Ovary (tissue), 9 donors: ENCODE measurements around the gene STIM1. TPM values are rescaled to one million over a fixed set of nuclear protein-coding genes. Genes with fewer than 3 reads are reported as not detected.
A peak's percentile ranks its signal among the peaks of the same experiment; 100 is the strongest.

Experiments used
- DNase-seq, 5 donors: peaks; one replicate each; pipeline ENCODE4 v3.0.0-alpha.2; 2019 to 2020
- H3K27ac ChIP-seq, 2 donors: fragments of 200-600 bp; one replicate each; pipeline versions ENCODE4 v1.5.1 to v1.8.0; 2019 to 2022
- H3K27me3 ChIP-seq: fragments of 200-600 bp; one replicate; pipeline ENCODE4 v1.8.0; 2022
- H3K36me3 ChIP-seq: fragments of 200-600 bp; sonication (generic); one replicate; pipeline ENCODE4 v1.5.1; 2019
- H3K4me1 ChIP-seq: one replicate; pipeline ENCODE4 v1.8.1; 2013; ENCODE audit warnings: mild to moderate bottlenecking, moderate library complexity; ENCODE audit not compliant: insufficient read depth
- H3K4me3 ChIP-seq: fragments of 200-600 bp; sonication (generic); one replicate; pipeline ENCODE4 v1.5.1; 2017
- H3K9me3 ChIP-seq, 2 donors: fragments of 200-600 bp in 1 of 2; sonication (generic) in 1 of 2; one replicate each; pipeline versions ENCODE4 v1.5.1 to v1.8.1; 2013 to 2019; ENCODE audit warnings: mild to moderate bottlenecking in 1 of 2, moderate library complexity in 1 of 2
- EP300 ChIP-seq: sonication (generic); formaldehyde crosslinking; IDR thresholded peaks from one replicate; pipeline ENCODE4 v1.6.1; 2017; ENCODE audit warnings: antibody characterized with exemption
- POLR2A ChIP-seq: fragments of 450-650 bp; IDR thresholded peaks from one replicate; pipeline ENCODE4 v1.6.1; 2017; ENCODE audit warnings: antibody characterized with exemption, mild to moderate bottlenecking, moderate library complexity
- WGBS, 3 donors: extraction: QIAGEN DNeasy Blood & Tissue Kit in 1 of 3; methylation state at CpG; one replicate each; pipeline versions ENCODE4 v1.1.5 to v1.1.7; 2013 to 2017; 5-methylcytosine and 5-hydroxymethylcytosine counted together
- intact Hi-C, 4 donors: fragments of 100-400 bp; cut with DNase I; formaldehyde crosslinking; loops; one replicate each; pipeline versions ENCODE4 v1.11.0 to v1.15.1; 2022 to 2023
- polyA plus RNA-seq, 2 donors: library from polyadenylated mRNA; stranded (reverse); fragments of 200-250 nt in 1 of 2; fragments of 350-450 nt in 1 of 2; fragmentation: Illumina TruSeq in 1 of 2; extraction: RNeasy Lipid Tissue Mini Kit (QIAGEN cat#74804) in 1 of 2; gene quantifications; one replicate each; pipeline ENCODE4 v1.2.3, GENCODE V29; 2013 to 2014
- total RNA-seq, 7 donors: library from RNA; depleted of rRNA in 2 of 7; stranded (reverse); fragments of >200 nt in 2 of 7; fragmentation: NEBNext Ultra II Directional in 3 of 7; extraction: Animal tissue kit (Norgen Biotek cat#: 25700) in 3 of 7; gene quantifications; one replicate each; pipeline versions ENCODE4 v1.1.0 to v1.2.4, GENCODE V29; 2016 to 2023
- TF ChIP-seq, protein P1 (sequence below), 3 donors: fragments of 450-650 bp in 2 of 3; fragments of 200-600 bp in 1 of 3; IDR thresholded peaks; one replicate each; pipeline versions ENCODE4 v1.5.1 to v1.8.0; 2016 to 2022; ENCODE audit warnings: antibody characterized with exemption in 3 of 3, mild to moderate bottlenecking in 1 of 3
- donor health status: DM: no; HTN: no; CAD: no; lungs with moderate emphysema.
- donor health status: DM: no; HTN: no; CAD: no.
- donor health status: Bipolar disorder and iron deficiency.
- donor health status: DM: yes; HTN: yes; CAD: no.
- donor health status: DM: no; HTN: no; CAD: no.
- donor health status: DM: yes; HTN: yes; CAD: no.

The STIM1 gene
- total and polyA plus RNA-seq, 9 donors = 26.1 to 75.2 (median 58.7) TPM

DNA sequence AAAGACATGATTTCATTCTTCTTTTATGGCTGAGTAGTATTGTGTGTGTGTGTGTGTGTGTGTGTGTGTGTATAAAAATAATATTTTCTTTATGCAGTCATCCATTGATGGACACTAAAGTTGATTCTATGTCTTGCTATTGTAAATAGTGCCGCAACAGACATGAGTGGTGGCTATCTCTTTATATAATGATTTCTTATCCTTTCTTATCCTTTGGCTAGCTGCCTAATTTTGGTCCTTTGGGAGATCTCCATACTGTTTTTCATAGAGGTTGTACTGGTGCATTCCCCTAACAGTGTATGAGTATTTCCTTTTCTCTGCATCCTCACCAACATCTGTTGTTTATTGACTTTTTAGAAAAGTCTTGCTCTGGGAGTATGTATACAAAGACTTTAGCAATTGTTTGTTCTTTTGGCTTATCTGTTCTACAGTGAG lies 107.0 kb downstream of the STIM1 start:
- no peak for TF ChIP-seq POLR2A
- WGBS, 3 donors = 31 to 72% (median 60%) methylated on average over 1 of the region's 1 CpG
- no peak for DNase-seq
- Histone ChIP-seq H3K4me3 (no peak overlapping the region), H3K27ac (no peak overlapping the region), H3K36me3 (no peaks in the 10 kb centered on the region), H3K9me3 (no peaks in the 10 kb centered on the region), H3K4me1 (peaks cover 9% of the 10 kb centered on the region), H3K27me3 (no peaks in the 10 kb centered on the region)
- intact Hi-C loops = no loop called here

DNA sequence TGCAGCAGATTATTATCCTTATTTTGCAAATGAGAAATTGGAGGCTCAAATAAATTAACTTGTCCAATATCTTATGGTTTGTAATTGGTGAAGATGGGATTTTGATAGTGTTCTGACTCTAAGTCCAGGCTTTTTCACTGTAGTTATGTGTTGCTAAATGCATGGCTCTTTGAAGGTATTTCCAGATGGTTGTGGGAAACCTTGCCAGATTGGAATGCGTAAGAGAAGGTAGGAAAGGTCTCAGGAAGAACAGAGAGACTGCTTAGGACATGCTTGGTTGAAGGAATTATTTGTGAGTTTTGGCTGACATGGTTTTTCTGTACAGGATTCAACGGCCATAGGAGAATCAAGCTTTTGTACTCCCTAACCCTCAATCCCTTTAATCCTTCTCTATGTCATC lies 108.6 kb downstream of the STIM1 start:
- H3K4me3 ChIP-seq = no peak overlapping the region
- intact Hi-C loops = no loop called here
- H3K36me3 ChIP-seq = no peaks in the 10 kb centered on the region
- no peak overlapping the region for H3K27ac ChIP-seq
- H3K4me1 ChIP-seq = peaks cover 13% of the 10 kb centered on the region
- WGBS, 3 donors = 72 to 87% (median 75%) methylated on average over 2 of the region's 2 CpGs
- no peak for TF ChIP-seq EP300
- TF ChIP-seq, protein P1, sequence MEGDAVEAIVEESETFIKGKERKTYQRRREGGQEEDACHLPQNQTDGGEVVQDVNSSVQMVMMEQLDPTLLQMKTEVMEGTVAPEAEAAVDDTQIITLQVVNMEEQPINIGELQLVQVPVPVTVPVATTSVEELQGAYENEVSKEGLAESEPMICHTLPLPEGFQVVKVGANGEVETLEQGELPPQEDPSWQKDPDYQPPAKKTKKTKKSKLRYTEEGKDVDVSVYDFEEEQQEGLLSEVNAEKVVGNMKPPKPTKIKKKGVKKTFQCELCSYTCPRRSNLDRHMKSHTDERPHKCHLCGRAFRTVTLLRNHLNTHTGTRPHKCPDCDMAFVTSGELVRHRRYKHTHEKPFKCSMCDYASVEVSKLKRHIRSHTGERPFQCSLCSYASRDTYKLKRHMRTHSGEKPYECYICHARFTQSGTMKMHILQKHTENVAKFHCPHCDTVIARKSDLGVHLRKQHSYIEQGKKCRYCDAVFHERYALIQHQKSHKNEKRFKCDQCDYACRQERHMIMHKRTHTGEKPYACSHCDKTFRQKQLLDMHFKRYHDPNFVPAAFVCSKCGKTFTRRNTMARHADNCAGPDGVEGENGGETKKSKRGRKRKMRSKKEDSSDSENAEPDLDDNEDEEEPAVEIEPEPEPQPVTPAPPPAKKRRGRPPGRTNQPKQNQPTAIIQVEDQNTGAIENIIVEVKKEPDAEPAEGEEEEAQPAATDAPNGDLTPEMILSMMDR (IDR thresholded peaks at IDR 0.05) = no peak
- TF ChIP-seq POLR2A = no peak
- DNase-seq = no peak
- no peaks in the 10 kb centered on the region for H3K27me3 ChIP-seq
- H3K9me3 ChIP-seq = no peaks in the 10 kb centered on the region

DNA sequence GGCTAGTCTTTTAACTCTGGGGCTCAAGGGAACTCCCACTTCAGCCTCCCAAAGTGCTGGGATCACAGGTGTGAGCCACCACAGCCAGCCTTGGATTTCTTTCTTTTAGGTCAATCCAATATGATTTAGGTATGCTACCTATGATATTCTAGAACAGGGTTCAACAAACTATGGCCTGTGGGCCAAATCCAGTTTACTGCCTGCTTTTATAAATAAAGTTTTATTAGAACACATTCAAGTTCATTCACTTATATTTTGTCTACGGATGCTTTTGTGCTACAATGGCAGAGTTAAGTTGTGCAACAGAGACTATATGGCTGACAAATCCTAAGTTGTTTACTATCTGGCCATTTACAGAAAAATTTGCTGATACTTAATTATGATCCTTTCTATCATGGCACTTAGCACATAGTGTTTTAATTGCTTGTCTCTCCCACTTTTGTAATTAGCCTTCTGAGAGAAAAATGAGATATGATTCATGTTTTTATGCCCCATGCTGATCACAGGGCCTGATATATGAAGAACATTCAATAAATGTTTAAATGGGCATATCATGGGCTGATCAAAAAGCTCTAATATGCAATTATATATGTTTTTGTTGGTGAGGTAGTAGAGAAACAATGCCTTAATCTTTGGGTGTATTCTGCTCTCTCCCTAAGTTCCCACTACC lies 109.6 kb downstream of the STIM1 start:
- 93 to 98% (median 97%) methylated on average over 1 of the region's 1 CpG for WGBS, 3 donors
- peaks cover 16% of the 10 kb centered on the region for H3K4me1 ChIP-seq
- no peaks in the 10 kb centered on the region for H3K9me3 ChIP-seq
- H3K4me3 ChIP-seq = no peak overlapping the region
- no peak for DNase-seq
- no peak for TF ChIP-seq POLR2A
- TF ChIP-seq, protein P1 (IDR thresholded peaks at IDR 0.05) = no peak
- TF ChIP-seq EP300 = no peak
- no peaks in the 10 kb centered on the region for H3K27me3 ChIP-seq
- no peaks in the 10 kb centered on the region for H3K36me3 ChIP-seq
- no peak overlapping the region for H3K27ac ChIP-seq
- intact Hi-C loops = no loop called here

DNA sequence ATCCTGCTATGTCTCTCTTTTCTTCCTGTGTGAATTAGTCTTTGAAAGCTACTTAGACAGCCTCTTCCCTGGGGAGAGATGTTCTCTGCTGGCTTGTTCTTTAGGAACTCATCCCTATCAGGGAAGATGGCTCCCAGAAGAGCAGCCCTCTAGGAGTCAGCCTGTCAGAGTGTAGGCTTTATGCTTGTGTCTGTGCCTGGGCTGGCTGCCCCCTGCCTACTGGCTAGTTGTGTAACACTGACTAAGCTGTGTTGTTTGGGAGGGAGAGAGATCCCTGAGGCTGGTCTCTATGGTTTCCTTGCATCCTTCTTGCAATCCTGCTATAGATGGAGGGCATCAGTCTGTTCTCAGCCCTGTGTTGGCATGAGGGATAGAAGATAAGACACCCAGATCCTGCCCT lies 112.2 kb downstream of the STIM1 start:
- Histone ChIP-seq H3K4me3 (no peak overlapping the region), H3K4me1 (peaks cover 18% of the 10 kb centered on the region), H3K36me3 (no peaks in the 10 kb centered on the region), H3K27me3 (no peaks in the 10 kb centered on the region), H3K27ac (no peak overlapping the region), H3K9me3 (no peaks in the 10 kb centered on the region)
- no peak for DNase-seq
- intact Hi-C loops = no loop called here
- TF ChIP-seq, protein P1 (IDR thresholded peaks at IDR 0.05) = no peak
- TF ChIP-seq POLR2A = no peak
- TF ChIP-seq EP300 = no peak

DNA sequence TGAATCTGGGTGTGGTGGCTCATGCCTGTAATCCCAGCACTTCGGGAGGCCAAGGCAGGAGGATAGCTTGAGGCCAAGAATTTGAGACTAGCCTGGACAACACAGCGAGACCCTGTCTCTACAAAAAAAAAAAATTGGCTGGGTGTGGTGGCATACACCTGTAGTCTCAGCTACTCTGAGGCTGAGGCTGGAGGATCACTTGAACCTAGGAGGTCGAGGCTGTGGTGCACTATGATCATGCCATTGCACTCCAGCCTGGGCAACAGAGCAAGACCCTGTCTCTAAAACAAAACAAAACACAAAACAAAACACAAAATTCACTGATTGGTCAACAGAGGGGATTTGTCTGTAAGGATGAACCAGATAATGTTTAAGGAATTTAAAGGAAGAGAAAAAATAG lies 113.7 kb downstream of the STIM1 start:
- intact Hi-C loops = no loop called here
- H3K4me1 ChIP-seq = peaks cover 16% of the 10 kb centered on the region
- TF ChIP-seq, protein P1 (IDR thresholded peaks at IDR 0.05) = no peak
- TF ChIP-seq POLR2A (no peak), EP300 (no peak)
- H3K27me3 ChIP-seq = no peaks in the 10 kb centered on the region
- H3K9me3 ChIP-seq = no peaks in the 10 kb centered on the region
- H3K4me3 ChIP-seq = no peak overlapping the region
- H3K36me3 ChIP-seq = no peaks in the 10 kb centered on the region
- no peak for DNase-seq
- 89 to 95% (median 93%) methylated on average over 3 of the region's 3 CpGs for WGBS, 3 donors
- H3K27ac ChIP-seq = peak overlapping the region in 1 of 2 donors; percentile 11
